Thoracic aorta (tissue), 2 donors: ENCODE measurements around the gene SALL3. TPM values are rescaled to one million over a fixed set of nuclear protein-coding genes. Genes with fewer than 3 reads are reported as not detected.

Experiments used
- ATAC-seq: fragments of 150-250 bp; one replicate; pipeline ENCODE4 v1.8.0; 2017; ENCODE audit warnings: low read depth; ENCODE audit not compliant: insufficient number of reproducible peaks, low FRiP score
- DNase-seq: peaks from one replicate; pipeline ENCODE4 v3.0.0-alpha.2; 2020; ENCODE audit warnings: low spot score
- H3K27ac ChIP-seq, 2 donors: fragments of 200-600 bp; sonication (generic); 1 replicate in 1 of 2; 2 replicates in 1 of 2; pipeline ENCODE4 v1.5.1; 2016; ENCODE audit warnings: mild to moderate bottlenecking in 2 of 2, moderate library complexity in 2 of 2
- H3K27me3 ChIP-seq: fragments of 200-600 bp; sonication (generic); replicated peaks from 2 replicates; pipeline ENCODE4 v1.6.0; 2016; ENCODE audit warnings: mild to moderate bottlenecking; ENCODE audit not compliant: insufficient read depth
- H3K36me3 ChIP-seq: fragments of 200-600 bp; sonication (generic); one replicate; pipeline ENCODE4 v1.5.1; 2016
- H3K4me1 ChIP-seq, 2 donors: fragments of 200-600 bp; sonication (generic); 1 replicate in 1 of 2; 2 replicates in 1 of 2; pipeline versions ENCODE4 v1.5.1 to v1.6.0; 2016; ENCODE audit warnings: low read depth in 2 of 2, mild to moderate bottlenecking in 1 of 2; ENCODE audit not compliant: control insufficient read depth in 1 of 2
- H3K4me3 ChIP-seq: fragments of 200-600 bp; sonication (generic); 2 replicates; pipeline ENCODE4 v1.5.1; 2016; ENCODE audit warnings: mild to moderate bottlenecking
- H3K9me3 ChIP-seq: fragments of 200-600 bp; sonication (generic); 2 replicates; pipeline ENCODE4 v1.5.1; 2016
- CTCF ChIP-seq: fragments of 200-600 bp; sonication (generic); IDR thresholded peaks from one replicate; pipeline ENCODE4 v1.5.1; 2019; ENCODE audit warnings: antibody characterized with exemption
- total RNA-seq, 2 donors: library from RNA; depleted of rRNA; stranded (reverse); fragments of >200 nt; gene quantifications; one replicate each; pipeline versions ENCODE4 v1.1.0 to v1.2.3, GENCODE V29; 2016

The SALL3 gene
- not detected for total RNA-seq

- DNase-seq (no peak), ATAC-seq (no peak)
- H3K4me1 ChIP-seq: peaks cover 5 to 22% of the 10 kb centered on the region in 2 donors
- H3K9me3 ChIP-seq: no peaks in the 10 kb centered on the region
- TF ChIP-seq CTCF: no peak
- H3K27me3 ChIP-seq: peaks cover 25% of the 10 kb centered on the region
- no peaks in the 10 kb centered on the region for H3K36me3 ChIP-seq
- H3K4me3 ChIP-seq: peak within 1 kb of the TSS; percentile 41
- no peak within 1 kb of the TSS for H3K27ac ChIP-seq
Observed at GRCh38 chr18:78979730-78980278, at the start of gene SALL3. Gene SALL3, plus strand, starts transcription at chr18:78979818. Its CDS starts 457 bp downstream, at chr18:78980275.

GRCh38 chr18:78932281-78932680 lies 47.3 kb upstream of the SALL3 start:
- no peak overlapping the region for H3K4me3 ChIP-seq
- no peak overlapping the region for H3K27ac ChIP-seq
- no peaks in the 10 kb centered on the region for H3K4me1 ChIP-seq
- TF ChIP-seq CTCF: no peak
- no peaks in the 10 kb centered on the region for H3K27me3 ChIP-seq
- H3K36me3 ChIP-seq: no peaks in the 10 kb centered on the region
- no peak for DNase-seq
- no peak for ATAC-seq
- H3K9me3 ChIP-seq: no peaks in the 10 kb centered on the region

- TF ChIP-seq CTCF: no peak
- no peak for ATAC-seq
- Histone ChIP-seq H3K4me3 (no peak overlapping the region), H3K36me3 (no peaks in the 10 kb centered on the region), H3K27ac (no peak overlapping the region), H3K4me1 (no peaks in the 10 kb centered on the region), H3K9me3 (no peaks in the 10 kb centered on the region), H3K27me3 (no peaks in the 10 kb centered on the region)
- DNase-seq: no peak
Observed at GRCh38 chr18:78934003-78934402, 45.6 kb upstream of the SALL3 start.

GRCh38 chr18:78934551-78935225 lies 44.9 kb upstream of the SALL3 start:
- Histone ChIP-seq H3K27ac (no peak overlapping the region), H3K4me1 (no peaks in the 10 kb centered on the region), H3K9me3 (no peaks in the 10 kb centered on the region), H3K27me3 (no peaks in the 10 kb centered on the region), H3K4me3 (no peak overlapping the region), H3K36me3 (no peaks in the 10 kb centered on the region)
- ATAC-seq: no peak
- no peak for DNase-seq
- TF ChIP-seq CTCF: no peak

- H3K27me3 ChIP-seq: no peaks in the 10 kb centered on the region
- no peaks in the 10 kb centered on the region for H3K9me3 ChIP-seq
- H3K36me3 ChIP-seq: no peaks in the 10 kb centered on the region
- H3K4me3 ChIP-seq: no peak overlapping the region
- no peaks in the 10 kb centered on the region for H3K4me1 ChIP-seq
- TF ChIP-seq CTCF: no peak
- no peak overlapping the region for H3K27ac ChIP-seq
- DNase-seq (no peak), ATAC-seq (no peak)
Observed at GRCh38 chr18:78935406-78935805, 44.2 kb upstream of the SALL3 start.
